ENCODE results near the gene GABRR3.

Gene GABRR3

GRCh38 chr3:98035208-98035607 is at the start of gene GABRR3:
TSS of gene GABRR3 (minus strand) at chr3:98035315. CDS start at chr3:98034987, 328 bp downstream.
- no peak for DNase-seq

GRCh38 chr3:98073486-98073885 is 38.4 kb upstream of the GABRR3 start:
- DNase-seq = no peak

- no peak for DNase-seq
Measured at GRCh38 chr3:98070840-98071239, 35.7 kb upstream of the GABRR3 start.

- DNase-seq = no peak
Measured at GRCh38 chr3:98068824-98069223, 33.7 kb upstream of the GABRR3 start.

GRCh38 chr3:98058244-98058960 is 23.3 kb upstream of the GABRR3 start:
- DNase-seq = no peak

- no peak for DNase-seq
Measured at GRCh38 chr3:98057631-98058030, 22.5 kb upstream of the GABRR3 start.

GRCh38 chr3:98056035-98056434 is 20.9 kb upstream of the GABRR3 start:
- no peak for DNase-seq

- no peak for DNase-seq
Measured at GRCh38 chr3:98049271-98049670, 14.2 kb upstream of the GABRR3 start.

- DNase-seq = no peak
Measured at GRCh38 chr3:98048586-98048985, 13.5 kb upstream of the GABRR3 start.

- DNase-seq = no peak
Measured at GRCh38 chr3:98041350-98041749, 6.2 kb upstream of the GABRR3 start.

GRCh38 chr3:98039322-98040024 is 4.4 kb upstream of the GABRR3 start:
- peak; percentile 70 for DNase-seq

GRCh38 chr3:98038876-98039275 is 3.8 kb upstream of the GABRR3 start:
- no peak for DNase-seq

- no peak for DNase-seq
Measured at GRCh38 chr3:98038286-98038685, 3.2 kb upstream of the GABRR3 start.

GRCh38 chr3:98034486-98034885 is 629 bp downstream of the GABRR3 start:
- DNase-seq = no peak

GRCh38 chr3:98034036-98034435 is 1.1 kb downstream of the GABRR3 start:
- no peak for DNase-seq

GRCh38 chr3:98032904-98033303 is 2.2 kb downstream of the GABRR3 start:
- no peak for DNase-seq

GRCh38 chr3:98032265-98032664 is 2.9 kb downstream of the GABRR3 start:
- DNase-seq = no peak

- no peak for DNase-seq
Measured at GRCh38 chr3:98029083-98029482, 6.0 kb downstream of the GABRR3 start.

GRCh38 chr3:98027085-98027446 is 8.0 kb downstream of the GABRR3 start:
- DNase-seq = no peak

- no peak for DNase-seq
Measured at GRCh38 chr3:98026425-98027084, 8.6 kb downstream of the GABRR3 start.

GRCh38 chr3:98025392-98025945 is 9.6 kb downstream of the GABRR3 start:
- DNase-seq = no peak

- DNase-seq = peak; percentile 74
Measured at GRCh38 chr3:98022978-98023820, 11.9 kb downstream of the GABRR3 start.
